Stimulated activated naive B cell treated with anti-CD40 and anti-IgM and Interleukin-4, amounts not matched to agents 10 μg/mL and 1 μg/mL and 100 μg/mL, for 72 hours (primary cell): ENCODE data around the gene USP15.
"Not testable (repeated sequence)": the region's sequence is repeated elsewhere in the genome, so short reads cannot be mapped to it uniquely, and the experiment has no call there.

Source experiments
- ATAC-seq, 2 donors: fragments of 150-1000 bp; cut with Tn5 transposase; replicated peaks; 2 replicates each; pipeline ENCODE4 v1.10.0; 2021; ENCODE audit warnings: moderate library complexity in 1 of 2
- DNase-seq: peaks from one replicate; pipeline ENCODE4 v3.0.0; 2021
- H3K27ac Mint-ChIP-seq: one replicate; pipeline ENCODE4 v1.8.0; 2022; ENCODE audit warnings: mild to moderate bottlenecking, mixed read lengths
- H3K27me3 Mint-ChIP-seq, 2 donors: one replicate each; pipeline ENCODE4 v1.8.0; 2022; ENCODE audit warnings: mixed read lengths in 2 of 2
- H3K36me3 Mint-ChIP-seq, 2 donors: one replicate each; pipeline ENCODE4 v1.8.0; 2022; ENCODE audit warnings: mixed read lengths in 2 of 2, mild to moderate bottlenecking in 1 of 2
- H3K4me1 Mint-ChIP-seq, 2 donors: one replicate each; pipeline ENCODE4 v1.8.0; 2022; ENCODE audit warnings: mixed read lengths in 2 of 2, mild to moderate bottlenecking in 1 of 2
- H3K4me3 Mint-ChIP-seq, 2 donors: one replicate each; pipeline ENCODE4 v1.8.0; 2022; ENCODE audit warnings: mild to moderate bottlenecking in 2 of 2, mixed read lengths in 2 of 2, moderate library complexity in 1 of 2
- H3K9me3 Mint-ChIP-seq, 2 donors: one replicate each; pipeline ENCODE4 v1.8.0; 2022; ENCODE audit warnings: mixed read lengths in 2 of 2, mild to moderate bottlenecking in 1 of 2

Gene USP15

DNA sequence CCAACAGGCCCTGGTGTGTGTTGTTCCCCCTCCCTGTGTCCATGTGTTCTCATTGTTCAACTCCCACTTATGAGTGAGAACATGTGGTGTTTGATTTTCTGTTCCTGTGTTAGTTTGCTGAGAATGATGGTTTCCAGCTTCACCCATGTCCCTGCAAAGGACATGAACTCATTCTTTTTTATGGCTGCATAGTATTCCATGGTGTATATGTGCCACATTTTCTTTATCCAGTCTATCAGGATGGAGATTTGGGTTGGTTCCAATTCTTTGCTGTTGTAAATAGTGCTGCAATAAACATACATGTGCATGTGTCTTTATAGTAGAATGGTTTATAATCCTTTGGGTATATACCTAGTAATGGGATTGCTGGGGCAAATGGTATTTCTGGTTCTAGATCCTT lies 77.4 kb downstream of the USP15 start:
- H3K27me3 Mint-ChIP-seq, DNase-seq, ATAC-seq, H3K4me3 Mint-ChIP-seq: not testable (repeated sequence)
- Mint-ChIP-seq H3K27ac (peak overlapping the region; percentile 38), H3K4me1 (peaks cover 26 to 58% of the 10 kb centered on the region in 2 donors), H3K9me3 (peaks cover 8 to 11% of the 10 kb centered on the region in 2 donors), H3K36me3 (peaks cover 66 to 83% of the 10 kb centered on the region in 2 donors)

DNA sequence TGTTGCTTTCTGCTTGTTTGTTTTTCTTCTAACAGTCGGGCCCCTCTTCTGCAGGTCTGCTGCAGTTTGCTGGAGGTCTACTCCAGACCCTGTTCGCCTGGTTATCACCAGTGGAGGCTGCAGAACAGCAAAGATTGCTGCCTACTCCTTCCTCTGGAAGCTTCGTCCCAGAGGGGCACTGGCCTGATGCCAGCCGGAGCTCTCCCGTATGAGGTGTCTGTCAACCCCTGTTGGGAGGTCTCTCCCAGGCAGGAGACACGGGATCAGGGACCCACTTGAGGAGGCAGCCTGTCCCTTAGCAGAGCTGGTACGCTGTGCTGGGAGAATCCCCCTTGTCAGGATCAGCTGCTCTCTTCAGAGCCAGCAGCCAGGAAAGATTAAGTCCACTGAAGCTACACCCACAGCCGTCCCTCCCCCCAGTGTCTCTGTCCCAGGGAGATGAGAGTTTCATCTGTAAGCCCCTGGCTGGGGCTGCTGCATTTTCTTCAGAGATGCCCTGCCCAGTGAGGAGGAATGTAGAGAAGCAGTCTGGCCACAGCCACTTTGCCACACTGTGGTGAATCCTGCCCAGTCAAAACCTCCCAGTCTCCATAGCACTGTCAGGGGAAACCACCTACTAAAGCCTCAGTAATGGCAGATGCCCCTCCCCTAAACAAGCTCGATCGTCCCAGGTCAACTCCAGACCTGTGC lies 82.6 kb downstream of the USP15 start:
- Mint-ChIP-seq H3K4me1 (peaks cover 25 to 70% of the 10 kb centered on the region in 2 donors), H3K36me3 (peaks cover 77 to 79% of the 10 kb centered on the region in 2 donors), H3K9me3 (peaks cover 13 to 21% of the 10 kb centered on the region in 2 donors)
- H3K27me3 Mint-ChIP-seq, DNase-seq, ATAC-seq, H3K4me3 Mint-ChIP-seq, H3K27ac Mint-ChIP-seq: not testable (repeated sequence)

DNA sequence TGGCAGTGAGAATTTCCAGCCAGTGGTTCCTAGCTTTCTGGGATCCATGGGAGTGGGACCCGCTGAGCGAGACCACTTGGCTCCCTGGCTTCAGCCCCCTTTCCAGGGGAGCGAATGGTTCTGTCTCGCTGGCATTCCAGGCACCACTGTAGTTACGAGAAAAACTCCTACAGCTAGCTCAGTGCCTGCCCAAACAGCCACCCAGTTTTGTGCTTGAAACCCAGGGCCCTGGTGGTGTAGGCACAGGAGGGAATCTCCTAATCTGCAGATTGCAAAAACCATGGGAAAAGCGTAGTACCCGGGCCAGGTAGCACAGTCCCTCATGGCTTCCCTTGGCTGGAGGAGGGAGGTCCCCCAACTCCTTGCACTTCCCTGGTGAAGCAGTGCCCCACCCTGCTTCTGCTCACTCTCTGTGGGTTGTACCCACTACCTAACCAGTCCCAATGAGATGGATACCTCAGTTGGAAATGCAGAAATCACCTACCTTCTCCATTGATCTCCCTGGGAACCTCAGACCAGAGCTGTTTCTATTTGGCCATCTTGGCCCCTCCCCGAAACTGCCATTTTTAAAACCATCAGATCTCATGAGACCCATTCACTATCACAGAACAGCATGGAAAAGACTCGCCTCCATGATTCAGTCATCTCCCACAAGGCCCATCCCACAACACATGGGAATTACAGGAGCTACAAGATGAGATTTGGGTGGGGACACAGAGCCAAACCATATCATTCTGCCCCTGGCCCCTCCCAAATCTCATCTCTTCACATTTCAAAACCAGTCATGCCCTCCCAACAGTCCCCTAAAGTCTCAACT lies 83.3 kb downstream of the USP15 start:
- H3K4me3 Mint-ChIP-seq, H3K27ac Mint-ChIP-seq, ATAC-seq, H3K27me3 Mint-ChIP-seq, DNase-seq: not testable (repeated sequence)
- Mint-ChIP-seq H3K9me3 (peaks cover 8 to 15% of the 10 kb centered on the region in 2 donors), H3K36me3 (peaks cover 70 to 72% of the 10 kb centered on the region in 2 donors), H3K4me1 (peaks cover 20 to 62% of the 10 kb centered on the region in 2 donors)

DNA sequence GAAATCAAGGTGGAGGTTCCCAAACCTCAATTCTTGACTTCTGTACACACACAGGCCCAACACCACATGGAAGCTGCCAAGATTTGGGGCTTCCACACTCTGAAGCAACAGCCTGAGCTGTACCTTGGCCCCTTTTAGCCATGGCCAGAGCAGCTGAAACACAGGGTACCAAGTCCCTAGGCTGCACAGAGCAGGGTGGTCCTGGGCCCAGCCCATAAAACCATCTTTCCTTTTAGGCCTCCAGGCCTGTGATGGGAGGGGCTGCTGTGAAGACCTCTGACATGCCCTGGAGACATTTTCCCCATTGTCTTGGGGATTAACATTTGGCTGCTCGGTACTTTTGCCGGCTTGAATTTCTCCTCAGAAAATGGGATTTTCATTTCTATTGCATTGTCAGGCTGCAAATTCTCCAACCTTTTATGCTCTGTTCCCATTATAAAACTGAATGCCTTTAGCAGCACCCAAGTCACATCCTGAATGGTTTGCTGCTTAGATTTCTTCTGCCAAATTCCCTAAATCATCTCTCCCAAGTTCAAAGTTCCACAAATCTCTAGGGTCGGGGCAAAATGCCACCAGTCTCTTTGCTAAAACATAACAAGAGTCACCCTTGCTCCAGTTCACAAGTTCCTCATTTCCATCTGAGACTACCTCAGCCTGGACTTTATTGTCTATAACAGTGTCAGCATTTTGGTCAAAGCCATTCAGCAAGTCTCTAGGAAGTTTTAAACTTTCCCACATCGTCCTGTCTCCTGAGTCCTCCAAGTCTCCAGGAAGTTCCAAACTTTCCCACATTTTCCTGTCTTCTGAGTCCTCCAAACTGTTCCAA lies 84.7 kb downstream of the USP15 start:
- Mint-ChIP-seq H3K4me3 (peak overlapping the region in 1 of 2 donors; percentile 14), H3K36me3 (peaks cover 58 to 60% of the 10 kb centered on the region in 2 donors), H3K4me1 (peaks cover 17 to 51% of the 10 kb centered on the region in 2 donors), H3K9me3 (peaks cover 8 to 12% of the 10 kb centered on the region in 2 donors)
- not testable (repeated sequence) for H3K27ac Mint-ChIP-seq, DNase-seq, ATAC-seq, H3K27me3 Mint-ChIP-seq

DNA sequence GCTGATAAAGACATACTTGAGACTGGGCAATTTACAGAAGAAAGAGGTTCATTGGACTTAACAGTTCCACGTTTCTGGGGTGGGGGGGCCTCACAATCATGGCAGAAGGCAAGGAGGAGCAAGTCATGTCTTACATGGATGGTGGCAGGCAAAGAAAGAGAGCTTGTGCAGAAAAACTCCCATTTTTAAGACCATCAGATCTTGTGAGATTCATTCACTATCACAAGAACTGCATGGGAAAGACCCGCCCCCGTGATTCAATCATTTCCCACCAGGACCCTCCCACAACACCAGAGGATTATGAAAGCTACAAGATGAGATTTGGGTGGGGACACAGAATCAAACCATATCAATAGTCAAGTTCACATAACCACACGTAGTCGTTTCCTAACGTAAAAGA lies 85.5 kb downstream of the USP15 start:
- DNase-seq (no peak), ATAC-seq (no peak)
- Mint-ChIP-seq H3K27me3 (no peaks in the 10 kb centered on the region), H3K4me3 (peak overlapping the region in 1 of 2 donors; percentile 14), H3K4me1 (peaks cover 11 to 43% of the 10 kb centered on the region in 2 donors), H3K27ac (no peak overlapping the region), H3K36me3 (peaks cover 52 to 53% of the 10 kb centered on the region in 2 donors), H3K9me3 (peaks cover 5 to 12% of the 10 kb centered on the region in 2 donors)

DNA sequence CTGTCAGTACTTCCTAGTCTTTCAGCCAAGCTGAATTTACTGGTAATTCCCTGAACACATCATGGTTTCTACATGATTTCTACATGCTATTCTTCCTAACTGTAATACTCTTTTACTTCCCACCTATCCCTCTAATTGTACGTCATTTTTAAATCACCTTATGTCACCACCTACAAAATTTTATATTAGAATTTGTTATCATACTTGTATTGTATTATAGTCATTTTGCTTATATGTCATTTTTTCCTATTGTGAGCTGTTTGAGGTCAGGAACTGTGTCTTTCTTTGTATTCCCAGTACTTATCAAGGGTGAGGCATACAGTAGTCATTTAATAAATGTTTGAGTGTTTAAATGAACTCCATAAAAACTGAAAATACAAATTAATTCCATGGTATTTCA lies 86.6 kb downstream of the USP15 start:
- Mint-ChIP-seq H3K27ac (peak overlapping the region; percentile 1), H3K9me3 (peaks cover 4 to 12% of the 10 kb centered on the region in 2 donors), H3K27me3 (no peaks in the 10 kb centered on the region), H3K4me1 (peaks cover 7 to 32% of the 10 kb centered on the region in 2 donors), H3K36me3 (peaks cover 41 to 43% of the 10 kb centered on the region in 2 donors), H3K4me3 (no peak overlapping the region)
- DNase-seq (no peak), ATAC-seq (no peak)

DNA sequence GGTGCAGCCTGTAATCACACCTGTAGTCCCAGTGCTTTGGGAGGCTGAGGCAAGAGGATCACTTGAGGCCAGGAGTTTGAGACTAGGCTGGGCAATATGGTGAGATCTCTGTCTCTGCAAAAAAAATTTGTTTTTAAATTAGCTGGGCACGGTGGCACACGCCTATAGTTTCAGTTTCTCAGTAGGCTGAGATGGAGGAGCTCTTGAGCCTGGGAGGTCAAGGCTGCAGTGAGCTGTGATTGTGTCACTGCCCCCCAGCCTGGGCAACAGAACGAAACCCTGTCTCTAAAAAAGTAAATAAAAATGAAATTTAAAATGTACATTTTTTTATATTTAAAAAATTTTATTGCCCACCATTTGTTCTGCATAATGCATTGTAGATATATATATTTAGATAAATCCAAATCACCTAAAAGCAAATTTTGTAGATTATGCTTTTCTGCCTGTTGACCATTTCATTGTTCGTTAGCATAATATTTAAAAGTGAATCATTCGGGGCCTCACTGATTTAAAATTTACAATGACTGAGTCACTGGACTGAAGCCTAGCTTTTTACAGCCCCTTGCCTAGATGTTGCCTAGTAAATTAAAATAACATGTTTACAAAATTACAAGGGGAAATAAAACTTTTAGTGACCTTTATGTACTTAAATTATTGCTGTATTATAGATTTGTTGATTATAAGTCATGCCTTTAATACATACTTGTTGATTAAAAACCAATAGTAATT lies 87.9 kb downstream of the USP15 start:
- Mint-ChIP-seq H3K27ac (no peak overlapping the region), H3K36me3 (peaks cover 32% of the 10 kb centered on the region in 2 donors), H3K27me3 (no peaks in the 10 kb centered on the region), H3K4me3 (no peak overlapping the region), H3K9me3 (peaks cover 4 to 12% of the 10 kb centered on the region in 2 donors), H3K4me1 (peaks cover 4 to 28% of the 10 kb centered on the region in 2 donors)
- ATAC-seq = no peak
- DNase-seq = no peak

DNA sequence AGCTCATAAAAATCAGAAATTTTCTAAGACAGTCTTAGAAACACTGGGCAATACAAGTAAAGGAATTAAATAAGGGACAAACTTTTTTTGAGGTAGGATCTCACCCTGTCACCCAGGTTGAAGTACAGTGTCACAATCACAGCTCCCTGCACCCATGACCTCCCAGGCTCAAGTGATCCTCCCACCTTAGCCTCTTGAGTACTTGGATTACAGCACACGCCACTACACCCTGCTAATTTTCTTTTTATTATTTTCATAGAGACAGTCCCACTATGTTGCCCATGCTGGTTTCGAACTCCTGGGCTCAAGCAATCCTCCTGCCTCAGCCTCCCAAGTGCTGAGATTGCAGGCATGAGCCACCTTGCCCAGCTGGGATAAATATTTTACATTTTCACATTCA lies 90.3 kb downstream of the USP15 start:
- ATAC-seq (no peak), DNase-seq (no peak)
- Mint-ChIP-seq H3K9me3 (peaks cover under 1% of the 10 kb centered on the region in 2 donors), H3K27ac (no peak overlapping the region), H3K36me3 (peaks cover 15 to 23% of the 10 kb centered on the region in 2 donors), H3K4me3 (no peak overlapping the region), H3K27me3 (no peaks in the 10 kb centered on the region), H3K4me1 (peaks cover 1 to 9% of the 10 kb centered on the region in 2 donors)

DNA sequence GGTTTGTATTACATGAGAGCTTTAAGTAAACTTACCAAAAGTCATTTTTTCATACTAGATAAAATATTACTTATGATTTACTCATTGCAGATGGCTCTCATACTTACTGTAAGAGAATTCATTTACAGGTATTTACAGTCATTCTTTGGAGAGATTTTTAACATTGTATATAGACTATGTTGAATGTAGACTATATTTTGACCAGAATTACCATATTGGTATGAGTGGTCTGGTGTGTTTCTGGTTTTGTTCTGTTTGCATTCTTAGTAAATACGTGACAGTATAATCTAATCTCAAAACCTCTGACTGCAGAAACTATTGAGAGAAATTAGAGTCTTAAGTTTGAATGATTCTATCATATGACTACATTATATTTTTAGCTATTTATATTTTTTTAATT lies 91.1 kb downstream of the USP15 start:
- ATAC-seq (no peak), DNase-seq (no peak)
- Mint-ChIP-seq H3K36me3 (peaks cover 12 to 18% of the 10 kb centered on the region in 2 donors), H3K4me3 (no peak overlapping the region), H3K27me3 (no peaks in the 10 kb centered on the region), H3K9me3 (no peaks in the 10 kb centered on the region), H3K27ac (no peak overlapping the region), H3K4me1 (peaks cover 0 to 4% of the 10 kb centered on the region in 2 donors)

DNA sequence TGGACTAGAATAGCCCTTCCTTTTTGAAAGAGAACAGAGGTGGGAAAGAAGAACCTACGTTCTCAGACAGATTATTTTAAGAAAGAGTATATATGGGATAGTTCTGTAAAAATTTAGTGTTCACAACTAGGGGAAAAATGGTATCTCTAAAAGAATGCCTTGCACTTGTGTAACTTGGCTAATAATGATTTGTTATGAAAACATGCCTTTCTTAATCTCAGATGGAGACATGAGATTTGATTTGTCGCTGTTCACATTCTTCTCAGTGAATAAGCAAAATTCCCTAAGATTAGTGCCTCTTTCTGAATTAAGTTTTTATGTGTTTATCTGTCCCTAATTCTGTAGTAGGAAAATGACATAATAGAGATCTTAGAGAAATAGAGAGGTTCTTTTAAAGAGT lies 100.8 kb downstream of the USP15 start:
- H3K27ac Mint-ChIP-seq = no peak overlapping the region

DNA sequence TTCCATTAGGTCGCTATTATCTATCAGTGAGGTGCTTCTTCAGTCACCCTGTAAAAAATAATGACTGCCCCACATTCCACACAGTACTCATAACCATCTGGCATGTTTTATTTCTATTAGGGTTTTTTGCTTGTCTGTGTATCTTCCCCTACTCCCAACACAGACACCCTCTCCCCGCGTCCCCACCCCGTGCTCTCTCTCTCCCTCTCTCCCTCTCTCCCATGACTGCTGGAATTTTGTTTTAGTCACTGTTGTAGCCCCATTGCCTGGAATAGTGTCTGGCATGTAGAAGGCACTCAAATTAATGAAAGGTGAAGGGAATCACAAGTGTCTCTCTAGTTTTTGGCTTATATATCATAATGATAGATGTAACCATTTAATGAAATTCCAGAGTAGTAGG lies 103.3 kb downstream of the USP15 start:
- DNase-seq (no peak), ATAC-seq (no peak)
- H3K4me1 Mint-ChIP-seq = peaks cover 13 to 50% of the 10 kb centered on the region in 2 donors
- peaks cover 6 to 18% of the 10 kb centered on the region in 2 donors for H3K9me3 Mint-ChIP-seq
- H3K27ac Mint-ChIP-seq = no peak overlapping the region
- H3K36me3 Mint-ChIP-seq = peaks cover 55 to 61% of the 10 kb centered on the region in 2 donors
- H3K27me3 Mint-ChIP-seq = no peaks in the 10 kb centered on the region
- H3K4me3 Mint-ChIP-seq = no peak overlapping the region

More for the DNA sequence above, 100.8 kb downstream of the USP15 start:
- H3K4me3 Mint-ChIP-seq = no peak overlapping the region
- peaks cover 34 to 38% of the 10 kb centered on the region in 2 donors for H3K36me3 Mint-ChIP-seq
- ATAC-seq (no peak), DNase-seq (no peak)
- H3K4me1 Mint-ChIP-seq = peaks cover 4 to 29% of the 10 kb centered on the region in 2 donors
- peaks cover 6 to 16% of the 10 kb centered on the region in 2 donors for H3K9me3 Mint-ChIP-seq
- no peaks in the 10 kb centered on the region for H3K27me3 Mint-ChIP-seq

DNA sequence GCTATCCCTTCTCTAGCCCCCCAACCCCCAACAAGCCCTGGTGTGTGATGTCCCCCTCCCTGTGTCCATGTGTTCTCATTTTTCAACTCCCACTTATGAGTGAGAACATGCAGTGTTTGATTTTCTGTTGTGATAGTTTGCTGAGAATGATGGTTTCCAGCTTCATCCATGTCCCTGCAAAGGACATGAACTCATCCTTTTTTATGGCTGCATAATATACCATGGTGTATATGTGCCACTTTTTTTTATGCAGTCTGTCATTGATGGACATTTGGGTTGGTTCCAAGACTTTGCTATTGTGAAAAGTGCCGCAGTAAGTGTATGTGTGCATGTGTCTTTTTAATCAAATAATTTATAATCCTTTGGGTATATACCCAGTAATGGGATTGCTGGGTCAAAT lies 104.5 kb downstream of the USP15 start:
- Mint-ChIP-seq H3K9me3 (peaks cover 6 to 18% of the 10 kb centered on the region in 2 donors), H3K27ac (peak overlapping the region; percentile 62), H3K36me3 (peaks cover 60 to 64% of the 10 kb centered on the region in 2 donors), H3K4me1 (peaks cover 13 to 53% of the 10 kb centered on the region in 2 donors)
- ATAC-seq, H3K4me3 Mint-ChIP-seq, H3K27me3 Mint-ChIP-seq, DNase-seq: not testable (repeated sequence)

DNA sequence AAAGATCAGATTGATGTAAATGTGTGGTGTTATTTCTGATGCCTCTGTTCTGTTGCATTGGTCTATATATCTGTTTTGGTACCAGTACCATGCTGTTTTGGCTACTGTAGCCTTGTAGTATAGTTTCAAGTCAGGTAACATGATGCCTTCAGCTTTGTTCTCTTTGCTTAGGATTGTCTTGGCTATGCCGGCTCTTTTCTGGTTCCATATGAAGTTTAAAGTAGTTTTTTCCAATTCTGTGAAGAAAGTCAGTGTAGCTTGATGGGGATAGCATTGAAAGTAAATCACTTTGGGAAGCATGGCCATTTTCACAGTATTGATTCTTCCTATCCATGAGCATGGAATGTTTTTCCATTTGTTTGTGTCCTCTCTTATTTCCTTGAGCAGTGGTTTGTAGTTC lies 105.6 kb downstream of the USP15 start:
- H3K27me3 Mint-ChIP-seq, H3K27ac Mint-ChIP-seq, H3K4me3 Mint-ChIP-seq, ATAC-seq, DNase-seq: not testable (repeated sequence)
- Mint-ChIP-seq H3K4me1 (peaks cover 14 to 57% of the 10 kb centered on the region in 2 donors), H3K36me3 (peaks cover 64 to 74% of the 10 kb centered on the region in 2 donors), H3K9me3 (peaks cover 6 to 18% of the 10 kb centered on the region in 2 donors)
